Upper lobe of right lung (tissue), 1 donor: ENCODE data around the gene ADGRD2. TPM values are rescaled to one million over a fixed set of nuclear protein-coding genes. Genes with fewer than 3 reads are reported as not detected.
A peak's percentile ranks its signal among the peaks of the same experiment; 100 is the strongest.

Experiments
- ATAC-seq: fragments of 200-7000 bp; cut with Tn5 transposase; one replicate; pipeline ENCODE4 v1.9.1; 2020; ENCODE audit warnings: mild to moderate bottlenecking, moderate library complexity
- DNase-seq: peaks from one replicate; pipeline ENCODE4 v3.0.0-alpha.2; 2020
- H3K27ac ChIP-seq: fragments of 200-600 bp; one replicate; pipeline ENCODE4 v1.8.0; 2022
- H3K27me3 ChIP-seq: fragments of 200-600 bp; one replicate; pipeline ENCODE4 v1.8.0; 2022; ENCODE audit warnings: mild to moderate bottlenecking
- H3K36me3 ChIP-seq: fragments of 200-600 bp; one replicate; pipeline ENCODE4 v1.8.0; 2022
- H3K4me1 ChIP-seq: fragments of 200-600 bp; one replicate; pipeline ENCODE4 v1.8.0; 2022
- H3K4me3 ChIP-seq: fragments of 200-600 bp; one replicate; pipeline ENCODE4 v1.8.0; 2022; ENCODE audit warnings: mild to moderate bottlenecking
- H3K9me3 ChIP-seq: fragments of 200-600 bp; one replicate; pipeline ENCODE4 v1.8.0; 2022
- intact Hi-C: fragments of 100-400 bp; cut with DNase I; formaldehyde crosslinking; loops from one replicate; pipeline ENCODE4 v1.11.0; 2022
- long read RNA-seq: library from polyadenylated mRNA; unstranded; transcript quantifications from one replicate; pipeline ENCODE4 v2.0.0, GENCODE V29; 2021
- total RNA-seq: library from RNA; stranded (reverse); fragmentation: NEBNext Ultra II Directional; extraction: Animal tissue kit (Norgen Biotek cat#: 25700); gene quantifications from one replicate; pipeline ENCODE4 v1.2.1, GENCODE V29; 2021
- TF ChIP-seq, protein P1 (sequence below): fragments of 200-600 bp; IDR thresholded peaks from one replicate; pipeline ENCODE4 v1.8.0; 2022; ENCODE audit warnings: antibody characterized with exemption
- donor health status: DM: no; HTN: yes; CAD: no; lungs with severe emphysema.

ADGRD2 gene
- total RNA-seq, result not detected
- long read RNA-seq, result 0 reads

- intact Hi-C loops, result no loop called here
- peaks cover 56% of the 10 kb centered on the region for H3K27me3 ChIP-seq
- H3K36me3 ChIP-seq, result no peaks in the 10 kb centered on the region
- no peaks in the 10 kb centered on the region for H3K4me1 ChIP-seq
- TF ChIP-seq, protein P1, sequence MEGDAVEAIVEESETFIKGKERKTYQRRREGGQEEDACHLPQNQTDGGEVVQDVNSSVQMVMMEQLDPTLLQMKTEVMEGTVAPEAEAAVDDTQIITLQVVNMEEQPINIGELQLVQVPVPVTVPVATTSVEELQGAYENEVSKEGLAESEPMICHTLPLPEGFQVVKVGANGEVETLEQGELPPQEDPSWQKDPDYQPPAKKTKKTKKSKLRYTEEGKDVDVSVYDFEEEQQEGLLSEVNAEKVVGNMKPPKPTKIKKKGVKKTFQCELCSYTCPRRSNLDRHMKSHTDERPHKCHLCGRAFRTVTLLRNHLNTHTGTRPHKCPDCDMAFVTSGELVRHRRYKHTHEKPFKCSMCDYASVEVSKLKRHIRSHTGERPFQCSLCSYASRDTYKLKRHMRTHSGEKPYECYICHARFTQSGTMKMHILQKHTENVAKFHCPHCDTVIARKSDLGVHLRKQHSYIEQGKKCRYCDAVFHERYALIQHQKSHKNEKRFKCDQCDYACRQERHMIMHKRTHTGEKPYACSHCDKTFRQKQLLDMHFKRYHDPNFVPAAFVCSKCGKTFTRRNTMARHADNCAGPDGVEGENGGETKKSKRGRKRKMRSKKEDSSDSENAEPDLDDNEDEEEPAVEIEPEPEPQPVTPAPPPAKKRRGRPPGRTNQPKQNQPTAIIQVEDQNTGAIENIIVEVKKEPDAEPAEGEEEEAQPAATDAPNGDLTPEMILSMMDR, result no peak
- no peaks in the 10 kb centered on the region for H3K9me3 ChIP-seq
- DNase-seq (peak; percentile 59), ATAC-seq (no peak)
- H3K27ac ChIP-seq, result no peak within 1 kb of the TSS
- no peak within 1 kb of the TSS for H3K4me3 ChIP-seq
Observed at GRCh38 chr9:124450241-124450924, at the start of gene ADGRD2. Gene ADGRD2 (plus strand): TSS chr9:124450451. CDS start chr9:124451667, 1,216 bp downstream.

GRCh38 chr9:124403246-124403645 is 47.0 kb upstream of the ADGRD2 start:
- TF ChIP-seq, protein P1, result no peak
- H3K36me3 ChIP-seq, result peaks cover 75% of the 10 kb centered on the region
- intact Hi-C loops, result loop anchor here (10.0 kb wide), 1 partner anchor 58 kb away; no protein-coding TSS in a partner anchor

DNA sequence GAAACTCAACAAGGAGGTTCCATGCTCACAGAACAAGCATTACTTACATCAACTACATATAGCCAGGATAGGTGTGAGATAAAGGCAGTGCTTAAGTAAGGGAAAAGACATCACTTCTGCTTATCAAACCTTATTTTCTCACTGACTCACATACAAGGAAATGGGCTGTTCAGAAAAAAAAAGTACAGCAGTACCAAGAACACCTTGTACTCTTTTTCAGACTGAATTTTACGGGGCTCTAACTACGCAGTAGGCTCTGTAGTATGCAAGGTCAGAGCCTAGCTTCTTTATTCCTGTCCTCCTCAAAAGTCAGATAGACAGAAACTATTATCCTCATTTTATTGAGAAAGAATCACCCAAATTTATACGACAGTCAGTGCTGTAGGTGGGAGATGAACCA is 40.8 kb upstream of the ADGRD2 start:
- Histone ChIP-seq H3K4me1 (peaks cover 7% of the 10 kb centered on the region), H3K36me3 (peaks cover 99% of the 10 kb centered on the region), H3K4me3 (no peak overlapping the region), H3K27me3 (no peaks in the 10 kb centered on the region), H3K27ac (no peak overlapping the region), H3K9me3 (no peaks in the 10 kb centered on the region)
- ATAC-seq (no peak), DNase-seq (no peak)
- TF ChIP-seq, protein P1, result no peak
- intact Hi-C loops, result loop anchor here (10.0 kb wide), 1 partner anchor 65 kb away; no protein-coding TSS in a partner anchor

More at GRCh38 chr9:124403246-124403645, 47.0 kb upstream of the ADGRD2 start:
- Histone ChIP-seq H3K4me3 (no peak overlapping the region), H3K27ac (no peak overlapping the region), H3K9me3 (no peaks in the 10 kb centered on the region), H3K4me1 (peaks cover 5% of the 10 kb centered on the region), H3K27me3 (no peaks in the 10 kb centered on the region)
- DNase-seq, result no peak
- no peak for ATAC-seq

- intact Hi-C loops, result no loop called here
Observed at GRCh38 chr9:124410321-124410913, 39.8 kb upstream of the ADGRD2 start.

GRCh38 chr9:124411514-124412227 is 38.6 kb upstream of the ADGRD2 start:
- intact Hi-C loops, result no loop called here
- H3K4me3 ChIP-seq, result no peak overlapping the region
- H3K27ac ChIP-seq, result no peak overlapping the region
- TF ChIP-seq, protein P1, result no peak
- H3K4me1 ChIP-seq, result peaks cover 11% of the 10 kb centered on the region
- no peaks in the 10 kb centered on the region for H3K9me3 ChIP-seq
- DNase-seq (no peak), ATAC-seq (no peak)
- H3K27me3 ChIP-seq, result no peaks in the 10 kb centered on the region
- peaks cover 76% of the 10 kb centered on the region for H3K36me3 ChIP-seq

More at GRCh38 chr9:124410321-124410913, 39.8 kb upstream of the ADGRD2 start:
- ATAC-seq (no peak), DNase-seq (no peak)
- peaks cover 89% of the 10 kb centered on the region for H3K36me3 ChIP-seq
- H3K4me3 ChIP-seq, result no peak overlapping the region
- TF ChIP-seq, protein P1, result peak; percentile 31
- no peaks in the 10 kb centered on the region for H3K27me3 ChIP-seq
- H3K27ac ChIP-seq, result no peak overlapping the region
- peaks cover 11% of the 10 kb centered on the region for H3K4me1 ChIP-seq
- H3K9me3 ChIP-seq, result no peaks in the 10 kb centered on the region
